Measurements from ENCODE around the gene B3GALT6.

The B3GALT6 gene

GRCh38 chr1:1232796-1233566 is 944 bp downstream of the B3GALT6 start:
- no peak for DNase-seq

GRCh38 chr1:1233567-1233892 is 1.5 kb downstream of the B3GALT6 start:
- DNase-seq: no peak

DNA sequence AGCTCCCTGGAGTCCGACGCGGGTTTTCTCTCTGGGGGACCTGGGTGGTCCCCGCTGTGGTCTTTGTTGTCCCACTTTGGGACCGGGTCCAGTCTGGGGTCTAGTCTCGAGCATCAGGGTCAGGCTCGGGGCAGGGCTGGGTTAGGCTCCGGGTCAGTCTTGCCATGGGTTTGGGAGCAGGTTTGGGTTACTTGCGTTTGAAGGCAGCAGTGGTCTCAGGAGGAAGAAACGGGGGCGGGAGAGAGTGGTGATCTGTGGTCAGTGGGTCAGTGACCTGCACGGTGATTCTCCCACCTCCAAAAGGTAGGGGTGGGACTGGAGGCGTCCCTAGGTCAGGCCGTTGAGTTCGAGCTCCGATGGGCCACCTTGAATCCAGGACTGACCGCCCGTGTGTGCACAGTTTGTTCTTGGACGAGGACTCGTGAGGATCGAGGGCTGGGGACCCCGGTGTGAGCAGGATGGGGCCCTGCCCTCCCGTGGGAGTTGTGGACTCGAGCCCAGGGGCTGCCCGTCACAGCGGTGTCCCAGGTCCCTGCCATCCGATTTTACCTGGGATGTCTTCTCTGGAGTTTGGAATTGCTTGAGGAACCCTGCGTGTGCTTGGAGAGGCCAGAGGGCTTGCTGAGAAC is 2.3 kb downstream of the B3GALT6 start:
- DNase-seq: no peak

DNA sequence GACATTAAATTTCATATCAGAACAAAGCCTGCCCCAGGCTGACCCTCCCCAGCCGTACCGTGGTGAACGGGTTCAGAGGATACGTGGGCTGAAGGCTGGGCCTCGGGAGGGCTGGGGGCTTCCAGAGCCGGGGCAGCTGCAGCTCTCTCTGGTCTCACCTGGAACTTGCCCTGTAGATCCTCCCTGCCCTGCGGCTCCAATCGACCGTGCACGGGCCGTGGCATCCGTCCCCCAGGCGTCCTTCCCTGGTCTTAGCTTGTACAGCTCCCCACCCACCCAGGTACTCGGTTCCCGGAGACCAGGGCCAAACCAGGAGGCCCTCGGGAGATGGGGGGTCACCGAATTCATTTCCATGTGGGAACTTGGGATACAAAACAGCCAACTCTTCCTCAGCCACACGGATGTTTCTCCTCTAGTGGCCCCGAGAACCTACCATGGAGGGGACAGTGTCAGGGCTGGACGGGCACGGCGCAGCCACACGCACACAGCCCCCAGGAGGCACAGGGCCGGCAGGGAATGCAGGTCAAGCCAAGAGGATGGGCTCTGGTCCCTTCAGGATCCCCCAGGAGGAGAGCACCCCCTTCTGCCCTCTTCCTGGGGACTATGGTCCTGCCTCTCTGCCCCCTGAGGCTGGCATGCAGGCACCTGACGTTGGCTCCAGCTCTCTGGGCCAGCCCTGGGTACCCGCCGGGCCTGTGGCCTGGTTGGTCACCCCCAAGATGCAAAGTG is 3.1 kb downstream of the B3GALT6 start:
- no peak for DNase-seq

- DNase-seq: no peak
These were observed 4.2 kb downstream of the B3GALT6 start for GRCh38 chr1:1236176-1236763.

- no peak for DNase-seq
These were observed 5.2 kb downstream of the B3GALT6 start for GRCh38 chr1:1236945-1237873.

DNA sequence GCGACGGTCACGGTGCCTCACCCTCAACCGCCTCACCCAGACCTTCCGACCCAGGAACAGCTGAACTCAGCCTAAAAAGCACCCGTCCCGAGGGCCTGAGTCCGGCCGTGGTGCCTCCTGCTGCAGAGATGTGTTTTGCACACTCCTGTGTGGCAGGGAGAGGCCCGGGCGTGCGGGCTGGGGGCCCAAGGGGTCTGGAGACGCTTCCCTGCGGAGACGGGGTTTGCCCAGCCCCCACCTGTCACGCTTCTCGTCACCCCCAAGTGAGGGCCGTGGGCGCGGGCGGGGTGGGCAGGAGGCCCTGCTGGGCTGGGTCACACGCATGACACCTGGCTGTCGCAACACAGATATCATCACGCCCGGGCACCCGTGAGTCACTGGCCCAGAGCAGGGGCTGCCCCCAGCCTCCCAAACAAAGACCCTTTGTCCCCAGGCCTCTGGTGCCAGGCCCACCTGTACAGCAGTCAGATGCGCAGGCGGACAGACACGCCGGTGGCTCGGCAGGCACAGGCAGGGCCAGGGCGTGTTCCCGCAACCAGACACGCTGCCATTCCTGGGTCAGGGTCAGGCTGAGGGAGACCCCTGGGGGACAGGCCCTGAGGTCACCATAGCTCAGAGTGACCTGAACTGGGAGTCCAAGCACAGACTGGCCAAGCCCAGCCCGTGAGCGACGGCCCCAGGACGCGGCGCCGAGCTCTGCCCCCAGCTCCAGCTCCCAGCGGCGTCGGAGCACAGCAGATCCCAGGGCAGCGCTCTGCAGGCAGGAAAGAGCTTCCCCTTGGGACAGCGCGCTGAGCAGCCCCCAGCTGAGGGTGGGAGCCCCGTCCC is 6.1 kb downstream of the B3GALT6 start:
- DNase-seq: no peak

- no peak for DNase-seq
These were observed 6.7 kb downstream of the B3GALT6 start for GRCh38 chr1:1238702-1239178.

DNA sequence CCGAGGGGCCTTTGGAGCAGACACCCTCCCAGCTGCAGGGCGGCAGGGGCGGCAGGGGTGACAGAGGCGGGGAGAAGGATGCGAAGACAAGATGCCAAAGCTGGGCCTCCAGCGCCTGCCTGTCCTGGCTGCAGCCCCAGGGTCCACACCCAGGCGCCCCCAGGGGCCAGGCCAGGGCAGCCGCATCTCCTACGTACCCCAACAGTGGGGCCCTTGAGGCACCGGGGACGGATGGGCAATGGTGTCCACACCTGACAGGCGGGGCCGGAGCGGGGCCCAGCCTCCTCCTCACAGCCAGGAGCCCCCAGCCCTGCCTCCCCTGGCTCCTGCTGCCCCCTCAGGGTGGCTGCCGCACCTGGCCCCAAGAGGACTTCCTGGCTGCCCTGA is 7.2 kb downstream of the B3GALT6 start:
- DNase-seq: no peak

DNA sequence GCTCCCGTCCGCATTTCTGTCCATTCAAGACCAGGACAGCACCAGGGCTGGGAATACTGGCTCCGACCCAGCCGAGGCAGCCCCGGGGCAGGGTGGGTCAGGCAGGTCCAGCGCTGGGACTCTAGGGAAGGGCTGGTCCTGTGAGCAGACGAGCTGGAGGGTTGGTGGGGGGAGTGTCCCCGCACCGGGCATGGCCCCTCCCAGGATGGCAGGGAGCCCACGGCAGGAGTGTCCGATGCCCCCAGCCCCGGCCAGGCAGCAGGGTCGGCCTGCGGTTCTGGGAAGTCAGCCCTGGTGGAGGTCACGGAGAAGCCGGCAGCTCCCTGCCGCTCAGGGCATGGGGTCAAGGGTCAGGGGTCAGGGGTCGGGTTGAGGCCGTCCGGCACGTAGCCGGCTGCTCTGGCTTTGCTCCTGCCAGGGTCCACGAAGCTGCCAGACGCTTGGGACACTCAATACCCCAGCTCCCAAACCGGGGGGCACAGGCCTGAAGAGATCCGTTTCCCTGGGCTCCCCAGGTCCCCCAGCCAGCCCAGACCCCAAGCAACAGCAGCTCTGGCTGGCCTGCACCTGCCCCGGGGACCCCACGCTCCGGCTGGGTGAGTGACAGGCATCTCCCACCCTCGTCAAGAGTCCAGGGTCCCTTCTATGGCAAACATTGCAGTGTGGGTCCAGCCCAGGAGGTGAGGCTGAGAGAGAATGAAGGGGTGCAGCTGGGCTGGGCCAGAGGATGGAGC is 7.7 kb downstream of the B3GALT6 start:
- DNase-seq: no peak

DNA sequence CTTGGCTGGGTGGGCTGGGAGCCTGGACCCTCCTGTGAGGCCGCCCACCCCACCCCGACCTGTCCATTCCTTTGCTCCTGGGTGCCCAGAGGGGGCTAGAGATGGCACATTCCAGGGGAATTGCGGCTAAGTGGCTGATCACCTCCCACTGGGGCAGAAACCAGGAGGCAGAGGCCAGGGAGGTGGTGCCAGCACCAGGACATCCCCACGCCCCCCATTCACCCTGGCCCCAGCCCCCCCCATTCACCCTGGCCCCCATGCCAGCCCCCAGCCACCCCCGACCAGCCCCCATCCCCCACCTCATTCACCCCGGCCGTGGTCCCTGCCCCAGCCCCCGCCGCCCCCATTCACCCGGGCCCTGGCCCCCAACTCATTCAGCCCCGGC is 8.3 kb downstream of the B3GALT6 start:
- DNase-seq: no peak

DNA sequence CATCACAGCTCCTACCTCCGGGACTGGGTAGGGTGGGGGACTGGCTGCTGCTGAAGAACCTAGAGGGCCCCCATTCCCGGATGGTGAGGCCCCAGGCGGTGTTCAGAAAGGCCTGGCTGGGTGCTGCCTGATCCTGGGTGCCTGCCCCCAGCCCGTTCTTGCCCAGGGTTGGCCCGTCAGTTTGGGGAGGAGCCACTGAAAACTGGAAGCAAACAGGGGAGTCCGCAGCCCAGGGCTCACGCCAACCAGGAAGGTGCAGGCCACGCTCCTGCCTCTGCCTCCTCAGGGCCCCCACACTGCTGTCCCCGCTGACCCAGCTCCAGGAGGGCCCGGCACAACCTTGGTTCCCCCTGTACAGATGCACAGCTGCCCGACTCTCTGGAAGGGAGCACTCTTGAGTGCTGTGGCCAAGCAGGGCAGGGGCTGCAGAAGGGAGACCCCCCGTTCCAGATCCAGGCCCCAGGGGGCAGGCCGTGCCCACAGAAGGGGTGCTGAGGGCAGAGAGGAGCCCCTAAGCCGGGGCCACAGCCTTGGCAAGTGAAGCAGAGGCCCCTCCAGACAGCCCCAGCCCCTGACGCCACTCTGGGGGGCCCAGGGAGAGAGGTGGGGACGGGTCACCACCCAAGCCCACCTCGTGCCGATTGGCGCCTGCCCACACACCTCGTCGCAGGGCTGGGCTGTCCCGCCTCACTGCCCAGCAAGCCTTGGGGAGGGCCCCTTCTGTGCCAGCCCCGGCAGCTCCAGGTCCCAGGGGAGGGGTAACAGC is 9.0 kb downstream of the B3GALT6 start:
- DNase-seq: no peak

DNA sequence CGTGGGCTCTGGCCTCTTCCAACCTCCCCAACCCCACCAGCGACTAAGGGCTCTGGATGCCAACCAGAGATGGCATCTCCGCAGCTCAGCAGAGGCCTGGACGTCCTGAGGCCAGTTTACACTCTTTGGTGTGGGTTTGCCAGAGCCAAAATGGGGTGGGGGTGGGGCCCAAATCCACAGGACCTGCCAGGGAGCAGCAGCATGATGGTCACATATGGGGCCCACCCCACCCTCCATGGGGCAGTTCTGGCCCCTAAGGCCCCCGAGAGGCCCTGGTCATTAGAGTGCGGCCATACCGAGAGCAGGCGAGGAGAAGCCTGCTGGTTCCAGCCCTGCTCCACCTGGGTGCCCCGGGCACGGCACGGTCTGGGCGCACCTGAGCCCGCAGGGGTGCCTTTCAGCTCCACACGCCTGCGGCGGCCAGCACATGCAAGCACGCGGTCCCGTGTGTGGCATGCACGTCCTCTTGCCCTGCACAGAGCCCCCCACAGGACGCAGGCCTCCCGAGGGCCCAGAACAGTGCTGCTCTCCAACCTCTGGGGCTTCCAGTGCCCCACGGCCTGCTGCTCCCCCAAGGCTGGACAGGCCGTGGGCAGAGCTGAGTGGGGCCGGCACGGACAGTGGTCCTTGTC is 9.7 kb downstream of the B3GALT6 start:
- DNase-seq: no peak

GRCh38 chr1:1242461-1243265 is 10.6 kb downstream of the B3GALT6 start:
- DNase-seq: no peak

DNA sequence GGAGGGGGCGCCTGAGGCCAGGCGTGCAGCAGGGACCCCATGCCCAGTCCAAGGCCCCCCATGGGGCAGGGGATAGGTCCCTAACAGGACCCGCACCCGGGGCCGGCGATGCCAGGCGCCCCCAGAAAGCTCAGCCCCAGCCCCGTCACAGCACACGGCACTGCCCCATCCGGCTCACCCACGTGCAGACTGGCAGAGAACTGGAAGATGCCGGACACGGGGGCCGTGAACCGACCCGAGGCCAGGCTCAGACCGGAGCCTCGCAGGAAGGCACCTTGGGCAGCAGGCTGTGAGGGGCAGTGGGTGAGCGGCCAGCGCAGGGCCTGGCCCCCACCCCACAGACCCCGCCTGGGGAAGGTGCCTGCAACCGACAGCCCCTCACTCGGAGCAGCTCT is 11.2 kb downstream of the B3GALT6 start:
- DNase-seq: no peak

- DNase-seq: no peak
These were observed 11.8 kb downstream of the B3GALT6 start for GRCh38 chr1:1243807-1244191.

- no peak for DNase-seq
These were observed 12.3 kb downstream of the B3GALT6 start for GRCh38 chr1:1244192-1244811.

GRCh38 chr1:1245178-1245816 is 13.3 kb downstream of the B3GALT6 start:
- no peak for DNase-seq
